ENCODE results near the gene CLUH. TPM values are rescaled to one million over a fixed set of nuclear protein-coding genes. Genes with fewer than 3 reads are reported as not detected.

The CLUH gene
- total RNA-seq, 1 donor from 2014 or later, result 115 TPM

GRCh38 chr17:2721603-2722002 lies 10.0 kb upstream of the CLUH start:
- ChIA-PET CTCF (no interaction called here), POLR2A (interaction anchor here (1.1 kb wide), 1 partner anchor 9 kb away, joined by 5 read pairs; no protein-coding TSS in a partner anchor)
- Mint-ChIP-seq H3K4me3 (no peak overlapping the region), H3K27me3 (peaks cover 22% of the 10 kb centered on the region), H3K4me1 (peaks cover 5% of the 10 kb centered on the region), H3K27ac (no peak overlapping the region), H3K9me3 (no peaks in the 10 kb centered on the region), H3K36me3 (ENCODE audit: low read depth) (no peaks in the 10 kb centered on the region)
- intact Hi-C loops (cut with micrococcal nuclease), result loop anchor here (1.0 kb wide), 1 partner anchor 21 kb away; no protein-coding TSS in a partner anchor
- DNase-seq (no peak), ATAC-seq (ENCODE audit: low read depth) (no peak)
- TF ChIP-seq CTCF (IDR thresholded peaks at IDR 0.05), result no peak

- intact Hi-C loops (cut with micrococcal nuclease), result loop anchor here (10.0 kb wide), 1 partner anchor 105 kb away; no protein-coding TSS in a partner anchor
- Mint-ChIP-seq H3K9me3 (no peaks in the 10 kb centered on the region), H3K27ac (no peak overlapping the region), H3K4me1 (peaks cover 1% of the 10 kb centered on the region), H3K27me3 (peaks cover 16% of the 10 kb centered on the region), H3K36me3 (ENCODE audit: low read depth) (no peaks in the 10 kb centered on the region), H3K4me3 (no peak overlapping the region)
- POLR2A ChIA-PET, result no interaction called here
- CTCF ChIA-PET, result no interaction called here
- TF ChIP-seq CTCF (IDR thresholded peaks at IDR 0.05), result no peak
- no peak for DNase-seq
- no peak for ATAC-seq (ENCODE audit: low read depth)
Observed at GRCh38 chr17:2719861-2720260, 8.3 kb upstream of the CLUH start.

GRCh38 chr17:2718150-2718938 lies 6.8 kb upstream of the CLUH start:
- H3K4me1 Mint-ChIP-seq, result no peaks in the 10 kb centered on the region
- H3K27ac Mint-ChIP-seq, result no peak overlapping the region
- no peaks in the 10 kb centered on the region for H3K36me3 Mint-ChIP-seq (ENCODE audit: low read depth)
- no peak overlapping the region for H3K4me3 Mint-ChIP-seq
- ChIA-PET POLR2A (interaction anchor here (0.6 kb wide), 1 partner anchor 628 kb away, joined by 4 read pairs; no protein-coding TSS in a partner anchor), CTCF (no interaction called here)
- DNase-seq (no peak), ATAC-seq (ENCODE audit: low read depth) (no peak)
- no peaks in the 10 kb centered on the region for H3K9me3 Mint-ChIP-seq
- H3K27me3 Mint-ChIP-seq, result peaks cover 11% of the 10 kb centered on the region
- intact Hi-C loops (cut with micrococcal nuclease), result loop anchor here (10.0 kb wide), 1 partner anchor 106 kb away; no protein-coding TSS in a partner anchor
- TF ChIP-seq CTCF (IDR thresholded peaks at IDR 0.05), result no peak

GRCh38 chr17:2716649-2717048 lies 5.1 kb upstream of the CLUH start:
- CTCF ChIA-PET, result no interaction called here
- Mint-ChIP-seq H3K27ac (no peak overlapping the region), H3K36me3 (ENCODE audit: low read depth) (no peaks in the 10 kb centered on the region), H3K4me3 (no peak overlapping the region), H3K9me3 (no peaks in the 10 kb centered on the region), H3K4me1 (peaks cover 10% of the 10 kb centered on the region), H3K27me3 (no peaks in the 10 kb centered on the region)
- no peak for ATAC-seq (ENCODE audit: low read depth)
- DNase-seq, result no peak
- no peak for TF ChIP-seq CTCF (IDR thresholded peaks at IDR 0.05)
- POLR2A ChIA-PET, result no interaction called here
- intact Hi-C loops (cut with micrococcal nuclease), result loop anchor here (10.0 kb wide), 1 partner anchor 108 kb away; no protein-coding TSS in a partner anchor

GRCh38 chr17:2713881-2714280 lies 2.3 kb upstream of the CLUH start:
- peak overlapping the region; percentile 11 for H3K4me3 Mint-ChIP-seq
- no peak for DNase-seq
- no peak overlapping the region for H3K27ac Mint-ChIP-seq
- ATAC-seq (ENCODE audit: low read depth), result no peak
- TF ChIP-seq CTCF (IDR thresholded peaks at IDR 0.05), result no peak
- intact Hi-C loops (cut with micrococcal nuclease), result loop anchor here (5.0 to 10.0 kb wide), 2 partner anchors 111 to 1653 kb away; partner anchors contain the start of gene UBE2G1
- peaks cover 1% of the 10 kb centered on the region for H3K36me3 Mint-ChIP-seq (ENCODE audit: low read depth)
- peaks cover 29% of the 10 kb centered on the region for H3K4me1 Mint-ChIP-seq
- ChIA-PET CTCF (no interaction called here), POLR2A (no interaction called here)
- H3K27me3 Mint-ChIP-seq, result no peaks in the 10 kb centered on the region
- H3K9me3 Mint-ChIP-seq, result no peaks in the 10 kb centered on the region

Data from activated B cell treated with CpG ODN at 0.5 μM for 24 hours (primary cell).